Measurements from ENCODE around the gene ANKRD63.

Gene ANKRD63

DNA sequence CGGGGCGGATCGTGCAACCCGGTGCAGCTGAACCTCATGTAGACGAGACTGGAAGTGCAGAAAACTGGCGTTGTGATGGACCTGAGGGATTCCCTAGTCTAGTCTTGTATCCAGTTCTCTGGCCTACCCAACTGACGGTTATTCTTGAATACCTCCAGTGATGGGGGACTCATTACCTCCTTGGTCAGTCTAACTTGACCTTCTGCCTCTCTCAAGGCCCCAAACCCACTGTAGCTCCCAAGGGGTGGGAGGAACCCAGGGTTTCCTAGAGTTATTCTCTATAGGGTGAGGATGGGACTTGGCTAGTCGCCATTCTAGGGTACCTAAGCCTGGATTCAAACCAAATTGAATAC, 32.6 kb downstream of the ANKRD63 start:
- H3K9me3 ChIP-seq (ENCODE audit: severe bottlenecking), result no peaks in the 10 kb centered on the region
- TF ChIP-seq, protein P1, sequence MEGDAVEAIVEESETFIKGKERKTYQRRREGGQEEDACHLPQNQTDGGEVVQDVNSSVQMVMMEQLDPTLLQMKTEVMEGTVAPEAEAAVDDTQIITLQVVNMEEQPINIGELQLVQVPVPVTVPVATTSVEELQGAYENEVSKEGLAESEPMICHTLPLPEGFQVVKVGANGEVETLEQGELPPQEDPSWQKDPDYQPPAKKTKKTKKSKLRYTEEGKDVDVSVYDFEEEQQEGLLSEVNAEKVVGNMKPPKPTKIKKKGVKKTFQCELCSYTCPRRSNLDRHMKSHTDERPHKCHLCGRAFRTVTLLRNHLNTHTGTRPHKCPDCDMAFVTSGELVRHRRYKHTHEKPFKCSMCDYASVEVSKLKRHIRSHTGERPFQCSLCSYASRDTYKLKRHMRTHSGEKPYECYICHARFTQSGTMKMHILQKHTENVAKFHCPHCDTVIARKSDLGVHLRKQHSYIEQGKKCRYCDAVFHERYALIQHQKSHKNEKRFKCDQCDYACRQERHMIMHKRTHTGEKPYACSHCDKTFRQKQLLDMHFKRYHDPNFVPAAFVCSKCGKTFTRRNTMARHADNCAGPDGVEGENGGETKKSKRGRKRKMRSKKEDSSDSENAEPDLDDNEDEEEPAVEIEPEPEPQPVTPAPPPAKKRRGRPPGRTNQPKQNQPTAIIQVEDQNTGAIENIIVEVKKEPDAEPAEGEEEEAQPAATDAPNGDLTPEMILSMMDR (IDR thresholded peaks at IDR 0.05; ENCODE audit: poor library complexity, severe bottlenecking), result no peak
- peaks cover 29% of the 10 kb centered on the region for H3K4me1 ChIP-seq (ENCODE audit: insufficient read depth, poor library complexity, severe bottlenecking)
- peak overlapping the region; percentile 21 for H3K27ac ChIP-seq (ENCODE audit: poor library complexity, severe bottlenecking)
- H3K4me3 ChIP-seq (ENCODE audit: severe bottlenecking), result no peak overlapping the region
- DNase-seq (ENCODE audit: low spot score) (no peak), ATAC-seq (ENCODE audit: low read depth) (no peak)
- no peaks in the 10 kb centered on the region for H3K27me3 ChIP-seq (ENCODE audit: insufficient read depth, poor library complexity, severe bottlenecking)
- no peaks in the 10 kb centered on the region; the same call in 1 of the 2 replicates for H3K36me3 ChIP-seq (ENCODE audit: low read depth)

GRCh38 chr15:40249477-40250303, 33.2 kb downstream of the ANKRD63 start:
- Histone ChIP-seq H3K9me3 (ENCODE audit: severe bottlenecking) (no peaks in the 10 kb centered on the region), H3K4me1 (ENCODE audit: insufficient read depth, poor library complexity, severe bottlenecking) (peaks cover 35% of the 10 kb centered on the region), H3K4me3 (ENCODE audit: severe bottlenecking) (no peak overlapping the region), H3K27ac (ENCODE audit: poor library complexity, severe bottlenecking) (peak overlapping the region; percentile 21), H3K27me3 (ENCODE audit: insufficient read depth, poor library complexity, severe bottlenecking) (no peaks in the 10 kb centered on the region), H3K36me3 (ENCODE audit: low read depth) (no peaks in the 10 kb centered on the region; the same call in 1 of the 2 replicates)
- ATAC-seq (ENCODE audit: low read depth) (peak; percentile 46), DNase-seq (ENCODE audit: low spot score) (peak; percentile 72)
- TF ChIP-seq, protein P1 (IDR thresholded peaks at IDR 0.05; ENCODE audit: poor library complexity, severe bottlenecking), result no peak

- no peak overlapping the region for H3K4me3 ChIP-seq (ENCODE audit: severe bottlenecking)
- no peaks in the 10 kb centered on the region for H3K36me3 ChIP-seq (ENCODE audit: low read depth)
- no peak for ATAC-seq (ENCODE audit: low read depth)
- TF ChIP-seq, protein P1 (IDR thresholded peaks at IDR 0.05; ENCODE audit: poor library complexity, severe bottlenecking), result no peak
- no peaks in the 10 kb centered on the region for H3K27me3 ChIP-seq (ENCODE audit: insufficient read depth, poor library complexity, severe bottlenecking)
- H3K4me1 ChIP-seq (ENCODE audit: insufficient read depth, poor library complexity, severe bottlenecking), result peaks cover 42% of the 10 kb centered on the region
- peak; percentile 68 for DNase-seq (ENCODE audit: low spot score)
- no peak overlapping the region for H3K27ac ChIP-seq (ENCODE audit: poor library complexity, severe bottlenecking)
- H3K9me3 ChIP-seq (ENCODE audit: severe bottlenecking), result no peaks in the 10 kb centered on the region
Measured at GRCh38 chr15:40248006-40248783, 34.7 kb downstream of the ANKRD63 start.

GRCh38 chr15:40247406-40247971, 35.4 kb downstream of the ANKRD63 start:
- DNase-seq (ENCODE audit: low spot score), result peak; percentile 68
- Histone ChIP-seq H3K9me3 (ENCODE audit: severe bottlenecking) (no peaks in the 10 kb centered on the region), H3K4me1 (ENCODE audit: insufficient read depth, poor library complexity, severe bottlenecking) (peaks cover 46% of the 10 kb centered on the region), H3K36me3 (ENCODE audit: low read depth) (no peaks in the 10 kb centered on the region), H3K27me3 (ENCODE audit: insufficient read depth, poor library complexity, severe bottlenecking) (no peaks in the 10 kb centered on the region), H3K4me3 (ENCODE audit: severe bottlenecking) (no peak overlapping the region), H3K27ac (ENCODE audit: poor library complexity, severe bottlenecking) (no peak overlapping the region)
- TF ChIP-seq, protein P1 (IDR thresholded peaks at IDR 0.05; ENCODE audit: poor library complexity, severe bottlenecking), result no peak
- ATAC-seq (ENCODE audit: low read depth), result no peak
